HepG2 (cell line): Measurements from ENCODE around the gene BTBD19. TPM values are rescaled to one million over a fixed set of nuclear protein-coding genes. Genes with fewer than 3 reads are reported as not detected.

Experiments
- ASH2L ChIP-seq: fragments of 300-600, 200-600 bp; sonication (generic); IDR thresholded peaks from 2 replicates; pipeline ENCODE4 v1.7.0; 2017; ENCODE audit warnings: low read depth, mild to moderate bottlenecking, moderate library complexity, mixed read lengths, low read length; ENCODE audit not compliant: insufficient read length
- BHLHE40 ChIP-seq: IDR thresholded peaks from 2 replicates; pipeline ENCODE4 v1.6.1; 2011; ENCODE audit warnings: low read length, improper control_type of control experiment
- ETS1 ChIP-seq: sonication (generic); formaldehyde crosslinking; IDR thresholded peaks from 2 replicates; pipeline ENCODE4 v1.4.0; 2020; ENCODE audit warnings: missing genetic modification reagents
- FOXA1 ChIP-seq, 2 experiments: fragments of 450-650 bp in 1 of 2; sonication (generic) in 1 of 2; formaldehyde crosslinking in 1 of 2; IDR thresholded peaks; 2 replicates each; pipeline versions ENCODE4 v1.4.0 to v1.6.1; 2016 to 2020; ENCODE audit warnings: missing genetic modification reagents in 1 of 2
- FOXK2 ChIP-seq: fragments of 450-650 bp; IDR thresholded peaks from 2 replicates; pipeline ENCODE4 v1.6.1; 2016
- GPBP1L1 ChIP-seq: sonication (generic); formaldehyde crosslinking; IDR thresholded peaks from 2 replicates; pipeline ENCODE4 v1.5.0; 2020; ENCODE audit warnings: mild to moderate bottlenecking, missing genetic modification reagents
- GTF2F1 ChIP-seq: fragments of 150-350 bp; IDR thresholded peaks from 2 replicates; pipeline ENCODE4 v1.6.1; 2014; ENCODE audit warnings: low read length
- HMGA1 ChIP-seq: sonication (generic); formaldehyde crosslinking; conservative IDR thresholded peaks from 2 replicates; pipeline ENCODE4 v1.4.0; 2020; ENCODE audit warnings: missing genetic modification reagents
- HNRNPL ChIP-seq: fragments of 200-400 bp; formaldehyde crosslinking; IDR thresholded peaks from 2 replicates; pipeline ENCODE4 v1.6.1; 2017; ENCODE audit warnings: mild to moderate bottlenecking, low read depth, low read length
- HOXD1 ChIP-seq: sonication (generic); formaldehyde crosslinking; IDR thresholded peaks from 2 replicates; pipeline ENCODE4 v1.5.0; 2020; ENCODE audit warnings: missing genetic modification reagents
- NFYC ChIP-seq: IDR thresholded peaks from 2 replicates; pipeline ENCODE4 v1.6.1; 2016; ENCODE audit warnings: missing genetic modification reagents, missing compliant biosample characterization
- NR2C2 ChIP-seq: sonication (generic); formaldehyde crosslinking; IDR thresholded peaks from 2 replicates; pipeline ENCODE4 v1.4.0; 2020; ENCODE audit warnings: missing genetic modification reagents, mild to moderate bottlenecking, moderate library complexity, borderline replicate concordance
- PAX8 ChIP-seq: sonication (generic); formaldehyde crosslinking; IDR thresholded peaks from 2 replicates; pipeline ENCODE4 v1.8.0; 2022; ENCODE audit warnings: mild to moderate bottlenecking, missing genetic modification reagents, borderline replicate concordance
- RFX1 ChIP-seq: fragments of 450-650 bp; IDR thresholded peaks from 2 replicates; pipeline ENCODE4 v1.6.1; 2017
- RFX5 ChIP-seq: IDR thresholded peaks from 2 replicates; pipeline ENCODE4 v1.6.1; 2011; ENCODE audit warnings: low read depth, low read length, improper control_type of control experiment
- U2AF2 ChIP-seq: fragments of 200-400 bp; formaldehyde crosslinking; IDR thresholded peaks from 2 replicates; pipeline ENCODE4 v1.6.1; 2017; ENCODE audit warnings: low read depth, mild to moderate bottlenecking, low read length
- ZFP90 ChIP-seq: sonication (generic); formaldehyde crosslinking; IDR thresholded peaks from 2 replicates; pipeline ENCODE4 v1.8.0; 2022; ENCODE audit warnings: missing genetic modification reagents, mild to moderate bottlenecking, inconsistent platforms, borderline replicate concordance
- ZNF136 ChIP-seq: sonication (generic); formaldehyde crosslinking; IDR thresholded peaks from 2 replicates; pipeline ENCODE4 v1.8.1; 2022; ENCODE audit warnings: low read depth, mild to moderate bottlenecking, moderate library complexity, missing genetic modification reagents
- ZNF274 ChIP-seq: sonication (generic); formaldehyde crosslinking; IDR thresholded peaks from 2 replicates; pipeline ENCODE4 v1.5.1; 2020; ENCODE audit warnings: mild to moderate bottlenecking, missing genetic modification reagents
- ZNF329 ChIP-seq: sonication (generic); formaldehyde crosslinking; IDR thresholded peaks from 2 replicates; pipeline ENCODE4 v1.9.0; 2021; ENCODE audit warnings: low read depth, mild to moderate bottlenecking, missing genetic modification reagents
- ZNF446 ChIP-seq: sonication (generic); formaldehyde crosslinking; IDR thresholded peaks from 2 replicates; pipeline ENCODE4 v1.5.0; 2020; ENCODE audit warnings: mild to moderate bottlenecking, missing genetic modification reagents
- ZNF781 ChIP-seq: sonication (generic); formaldehyde crosslinking; IDR thresholded peaks from 2 replicates; pipeline ENCODE4 v1.5.1; 2020; ENCODE audit warnings: borderline replicate concordance, mild to moderate bottlenecking, missing genetic modification reagents; ENCODE audit errors: not compliant biosample characterization
- ZSCAN25 ChIP-seq: sonication (generic); formaldehyde crosslinking; IDR thresholded peaks from 2 replicates; pipeline ENCODE4 v1.8.0; 2022; ENCODE audit warnings: mild to moderate bottlenecking, missing genetic modification reagents
- ZXDC ChIP-seq: sonication (generic); formaldehyde crosslinking; IDR thresholded peaks from 2 replicates; pipeline ENCODE4 v1.5.0; 2020; ENCODE audit warnings: mild to moderate bottlenecking, missing genetic modification reagents
- polyA plus RNA-seq, 8 experiments: library from polyadenylated mRNA; depleted of rRNA in 3 of 8; stranded (reverse) in 7 of 8; unstranded in 1 of 8; fragments of >200 nt; fragmentation: Illumina TruSeq in 4 of 8; extraction: Trizol in 4 of 8; gene quantifications; 2 replicates each; pipeline versions ENCODE4 v1.2.1 to v1.2.3, GENCODE V29; 2011 to 2016; ENCODE audit warnings: low read depth in 4 of 8, missing spikeins in 1 of 8, mixed read lengths in 1 of 8; ENCODE audit not compliant: insufficient read depth in 1 of 8
- total RNA-seq, 5 experiments: library from RNA; depleted of rRNA; stranded (reverse); fragments of >200 nt; fragmentation: Illumina TruSeq; extraction: Trizol; gene quantifications; 2 replicates each; pipeline ENCODE4 v1.2.3, GENCODE V29; 2016; ENCODE audit warnings: low read depth in 1 of 5
- TF ChIP-seq, protein P1 (sequence below): IDR thresholded peaks from 2 replicates; pipeline ENCODE4 v1.6.1; 2016; ENCODE audit warnings: mild to moderate bottlenecking, missing biosample characterization, missing genetic modification reagents

BTBD19 gene
- total and polyA plus RNA-seq, 2 of the 13 experiments (the other 11 are each of a cell fraction or from before 2014, with no cell fraction given): 2.7 to 6.7 TPM

GRCh38 chr1:44826375-44827196 lies 18.3 kb downstream of the BTBD19 start (continued):
- TF ChIP-seq ZXDC: no peak
- TF ChIP-seq ETS1 (CRISPR knock-in tag): no peak; the same call in 1 of the 2 replicates
- no peak; the same call in 1 of the 2 replicates for TF ChIP-seq PAX8 (CRISPR knock-in tag)
- no peak for TF ChIP-seq RFX1
- TF ChIP-seq ASH2L: no peak
- peak; percentile 74 for TF ChIP-seq ZNF781 (CRISPR knock-in tag)
- peak; percentile 60; the same call in 1 of the 2 replicates for TF ChIP-seq ZNF136 (CRISPR knock-in tag)
- no peak for TF ChIP-seq NFYC (CRISPR knock-in tag)
- TF ChIP-seq ZNF329: no peak
- no peak for TF ChIP-seq U2AF2
- TF ChIP-seq BHLHE40: no peak
- TF ChIP-seq GTF2F1: no peak
- no peak for TF ChIP-seq RFX5
- no peak for TF ChIP-seq ZNF274
- TF ChIP-seq NR2C2 (CRISPR knock-in tag): 0 out of 2 replicates have a peak, but pooled peaks have one; percentile 32
- TF ChIP-seq ZFP90: peak; percentile 18; the same call in 1 of the 2 replicates
- TF ChIP-seq, protein P1, sequence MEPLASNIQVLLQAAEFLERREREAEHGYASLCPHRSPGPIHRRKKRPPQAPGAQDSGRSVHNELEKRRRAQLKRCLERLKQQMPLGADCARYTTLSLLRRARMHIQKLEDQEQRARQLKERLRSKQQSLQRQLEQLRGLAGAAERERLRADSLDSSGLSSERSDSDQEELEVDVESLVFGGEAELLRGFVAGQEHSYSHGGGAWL (CRISPR knock-in tag): peak; percentile 67
- peak; percentile 57; the same call in 1 of the 2 replicates for TF ChIP-seq HNRNPL
- TF ChIP-seq HMGA1 (CRISPR knock-in tag): no peak
- TF ChIP-seq HOXD1 (CRISPR knock-in tag): 0 out of 2 replicates have a peak, but pooled peaks have one; percentile 49
- TF ChIP-seq ZSCAN25 (CRISPR knock-in tag): peak; percentile 86
- TF ChIP-seq ZNF446 (CRISPR knock-in tag): no peak
- TF ChIP-seq FOXK2: no peak
- TF ChIP-seq FOXA1 (IDR thresholded peaks at IDR 0.05): no peak
- no peak for TF ChIP-seq FOXA1 (CRISPR knock-in tag; IDR thresholded peaks at IDR 0.05)
- no peak for TF ChIP-seq GPBP1L1
